GM19455 (cell line): ENCODE measurements around the gene MYO1D.
"Not testable (repeated sequence)": the region's sequence is repeated elsewhere in the genome, so short reads cannot be mapped to it uniquely, and the experiment has no call there.

Source experiments
- ATAC-seq: cut with Tn5 transposase; IDR thresholded peaks from one replicate; pipeline ENCODE4 v1.9.1; 2021; ENCODE audit not compliant: unreplicated experiment

MYO1D gene

DNA sequence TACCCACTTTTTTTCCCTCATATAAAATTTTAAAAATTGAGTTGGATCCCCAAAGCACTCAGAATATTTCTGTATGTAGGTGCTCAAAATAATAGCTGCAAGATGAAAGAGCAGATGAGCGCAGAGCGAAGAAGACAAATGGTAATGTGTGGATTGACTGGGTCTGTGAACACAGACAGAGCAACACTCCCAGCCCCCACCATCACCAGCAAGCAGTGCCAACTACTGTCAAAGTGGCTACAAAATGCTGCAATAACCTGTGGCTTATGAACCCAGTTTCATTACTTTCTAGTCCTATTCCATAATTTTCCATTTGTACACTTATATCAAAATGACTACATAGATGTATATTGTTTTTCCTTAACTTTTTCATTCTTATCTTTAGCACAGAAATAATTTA lies 137.2 kb downstream of the MYO1D start:
- no peak for ATAC-seq

DNA sequence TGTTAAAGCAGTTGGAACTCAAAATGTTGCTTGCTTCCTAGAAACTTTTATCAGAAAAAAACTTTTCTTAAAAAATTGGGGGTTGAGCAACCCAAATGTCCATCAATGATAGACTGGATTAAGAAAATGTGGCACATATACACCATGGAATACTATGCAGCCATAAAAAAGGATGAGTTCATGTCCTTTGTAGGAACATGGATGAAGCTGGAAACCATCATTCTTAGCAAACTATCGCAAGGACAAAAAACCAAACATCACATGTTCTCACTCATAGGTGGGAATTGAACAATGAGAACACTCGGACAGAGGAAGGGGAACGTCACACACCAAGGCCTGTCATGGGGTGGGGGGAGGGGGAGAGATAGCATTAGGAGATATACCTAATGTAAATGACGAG lies 137.8 kb downstream of the MYO1D start:
- ATAC-seq, result not testable (repeated sequence)

DNA sequence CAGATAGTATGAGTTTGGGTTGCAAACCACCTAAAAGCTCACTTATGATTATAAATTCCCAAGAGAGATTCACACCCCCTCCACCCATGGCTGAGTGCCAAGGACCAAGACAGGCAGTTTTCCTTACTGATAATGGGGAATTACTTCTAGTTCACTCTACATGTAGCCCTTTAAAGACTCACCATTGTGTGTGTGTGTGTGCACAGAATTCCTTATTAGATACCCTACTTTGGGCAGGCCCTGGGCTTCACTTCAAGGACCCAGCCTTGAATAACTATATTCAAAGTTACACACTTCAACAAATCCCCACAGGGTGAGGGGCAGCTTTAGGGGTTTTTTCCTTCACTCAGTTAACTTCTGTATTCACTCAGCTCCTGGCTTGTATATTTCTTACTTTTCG lies 143.5 kb downstream of the MYO1D start:
- no peak for ATAC-seq

DNA sequence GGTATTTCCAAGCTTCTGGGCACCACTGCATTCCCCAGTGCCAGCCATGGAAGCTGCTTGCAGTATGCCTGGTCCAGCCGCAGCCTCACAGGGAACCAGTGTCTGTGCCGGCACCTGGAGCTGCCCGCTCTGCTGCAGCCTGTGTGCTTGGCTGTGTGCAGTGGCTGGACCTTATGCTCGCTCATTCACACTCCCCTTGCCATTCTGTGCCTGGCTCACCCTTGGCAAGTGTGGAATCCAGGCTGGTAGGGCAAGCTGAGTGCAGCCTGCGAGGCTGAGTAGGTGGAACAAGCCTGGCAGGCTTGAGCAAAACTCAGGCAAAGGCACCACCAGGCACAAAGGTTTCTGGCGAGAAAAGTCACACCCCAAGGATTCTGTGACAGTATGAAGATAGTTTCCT lies 144.0 kb downstream of the MYO1D start:
- no peak for ATAC-seq

DNA sequence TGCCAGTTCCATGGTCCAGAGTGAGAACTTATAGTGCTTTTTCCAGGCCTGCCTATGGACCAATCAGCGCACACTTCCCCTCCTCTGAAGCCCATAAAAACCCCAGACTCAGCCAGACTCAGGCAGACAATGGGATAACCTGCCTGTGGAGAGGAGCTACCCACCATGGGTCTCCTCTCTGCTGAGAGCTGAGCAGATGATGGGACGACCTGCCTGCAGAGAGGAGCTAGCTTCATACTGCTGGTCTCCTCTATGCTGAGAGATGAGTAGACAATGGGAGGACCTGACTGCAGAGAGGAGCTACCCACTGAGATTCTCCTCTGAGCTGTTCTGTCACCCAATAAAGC lies 144.7 kb downstream of the MYO1D start:
- no peak for ATAC-seq

DNA sequence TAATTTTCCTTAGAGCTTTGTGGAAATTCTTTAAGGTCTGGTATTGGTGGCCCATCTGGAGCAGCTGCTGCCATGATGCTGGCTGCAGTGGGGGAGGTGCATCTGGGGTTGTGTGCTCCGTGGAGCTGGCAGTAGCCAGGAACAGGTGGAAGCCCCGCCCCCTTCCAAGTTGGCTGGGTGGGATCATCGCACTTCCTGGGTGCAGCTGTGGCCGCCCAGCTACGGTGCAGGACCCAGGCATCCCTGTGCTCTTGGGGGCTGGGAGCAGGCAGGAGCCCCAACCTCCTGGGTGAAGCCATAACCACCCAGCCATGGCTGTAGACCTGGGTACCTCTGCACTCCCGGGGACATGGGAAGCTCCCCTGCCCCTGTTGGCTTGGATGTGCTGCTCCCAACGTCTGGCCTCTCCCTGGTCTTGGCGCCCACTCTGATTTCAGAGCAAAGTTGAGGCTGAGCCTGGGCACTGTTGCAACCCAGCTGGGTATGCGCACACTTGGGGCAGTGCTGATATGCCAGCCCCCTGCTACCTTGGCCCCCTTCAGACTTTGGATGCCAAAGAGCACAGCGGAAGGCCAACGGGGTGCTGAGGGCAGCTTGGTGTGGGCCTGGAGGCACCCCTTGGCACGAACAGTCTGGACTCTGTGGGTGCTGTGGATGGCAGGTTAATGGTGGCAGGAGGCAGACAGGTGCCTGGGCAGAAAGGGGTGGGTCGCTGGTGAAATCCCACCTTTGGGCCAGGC lies 145.2 kb downstream of the MYO1D start:
- no peak for ATAC-seq

DNA sequence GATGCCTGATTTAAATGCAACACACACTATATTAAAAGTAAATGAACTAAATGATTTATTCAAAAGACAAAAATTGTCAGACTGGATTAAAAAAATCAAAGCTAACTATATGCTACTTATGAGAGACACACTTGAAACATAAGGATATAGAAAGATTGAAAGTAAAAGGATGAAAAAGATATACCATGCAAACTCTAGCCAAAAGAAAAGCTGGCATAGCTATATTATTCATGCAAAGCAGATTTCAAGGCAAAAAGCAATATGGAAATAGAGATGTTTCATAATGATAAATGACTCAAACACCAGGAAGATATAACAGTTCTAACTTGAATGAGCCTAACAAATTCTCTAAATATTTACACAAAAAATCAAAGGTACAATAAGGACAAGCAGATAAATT lies 149.2 kb downstream of the MYO1D start:
- ATAC-seq, result no peak

DNA sequence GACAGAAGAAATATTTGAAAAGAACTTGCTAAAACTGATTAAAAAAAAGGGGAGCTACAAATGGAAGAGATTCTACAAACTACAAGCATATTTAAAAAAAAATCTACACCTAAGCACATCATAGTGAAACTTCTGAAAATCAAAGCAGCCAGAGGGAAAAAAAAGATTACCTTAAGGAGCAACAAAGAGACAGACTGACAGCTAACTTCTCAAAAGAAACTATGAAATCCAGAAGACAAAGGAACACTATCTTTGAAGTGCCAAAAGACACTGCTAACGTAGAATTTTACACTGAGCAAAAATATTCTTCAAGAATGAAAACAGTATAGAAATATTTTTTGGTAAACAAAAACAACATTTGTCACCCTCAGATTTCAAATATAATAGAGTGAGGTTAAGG lies 151.2 kb downstream of the MYO1D start:
- ATAC-seq, result no peak

DNA sequence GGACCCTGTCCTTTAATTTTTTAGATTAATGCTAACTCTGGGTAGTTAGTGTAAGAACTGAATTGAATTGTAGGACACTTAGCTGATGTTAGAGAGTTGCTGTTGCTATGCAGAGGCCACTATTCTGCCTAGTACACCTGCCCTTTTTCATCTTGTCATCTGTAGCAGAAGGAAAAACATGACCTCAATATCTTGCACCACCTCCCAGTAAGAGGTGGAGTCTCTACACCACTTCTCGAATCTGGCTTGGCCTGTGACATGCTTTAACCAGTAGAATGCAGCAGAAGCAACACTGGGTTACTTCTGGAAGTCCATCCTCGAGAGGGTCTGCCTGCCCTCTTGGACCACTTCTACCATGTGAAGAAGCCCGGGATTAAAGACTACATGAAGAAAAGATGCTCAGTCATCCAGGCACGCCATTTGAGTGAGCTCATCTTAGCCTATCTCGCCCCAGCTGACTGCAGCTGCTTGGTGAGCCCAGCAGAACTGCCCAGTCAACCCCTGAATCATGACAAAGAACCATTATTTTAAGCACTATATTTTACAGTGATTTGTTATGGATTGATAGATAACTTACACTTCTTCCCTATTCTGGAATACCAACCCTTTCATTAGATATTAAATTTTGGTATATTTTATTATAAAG lies 153.5 kb downstream of the MYO1D start:
- ATAC-seq, result no peak

DNA sequence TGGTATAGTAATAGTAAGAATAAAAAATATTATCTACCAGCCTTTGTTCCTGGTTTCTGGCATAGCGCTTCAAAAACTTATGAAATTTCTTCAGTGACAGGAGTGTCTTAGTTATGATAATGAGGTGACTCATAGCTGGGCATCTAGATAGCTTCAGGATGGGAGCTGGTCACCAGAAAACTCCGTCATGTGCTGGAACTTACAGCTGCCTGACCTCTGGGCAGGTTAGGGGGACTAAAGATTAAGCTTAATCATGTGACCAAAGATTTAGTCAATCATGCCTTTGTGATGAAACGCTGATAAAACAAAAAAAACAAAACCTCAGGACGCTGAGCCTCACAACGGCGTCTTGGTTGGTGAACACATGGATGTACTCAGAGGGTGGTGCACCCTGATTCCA lies 154.2 kb downstream of the MYO1D start:
- ATAC-seq, result no peak

DNA sequence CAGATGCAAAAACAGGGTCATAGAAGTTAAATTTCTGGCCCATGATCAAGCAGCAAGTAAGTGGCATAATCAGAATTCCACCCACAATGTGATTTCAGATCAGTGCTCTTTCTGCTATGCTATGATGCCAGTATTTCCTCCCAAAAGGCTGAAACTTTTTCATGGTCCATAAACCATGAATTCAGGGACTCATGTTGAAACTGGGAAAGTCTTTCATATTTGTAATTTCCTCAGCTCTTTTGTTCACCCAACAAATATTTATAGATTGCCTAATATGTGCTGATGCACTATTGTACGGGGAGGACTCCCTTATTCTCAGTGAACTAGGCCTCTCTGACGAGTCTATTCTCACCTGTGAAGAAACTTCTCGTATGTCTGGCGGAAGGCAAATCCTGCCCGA lies 156.3 kb downstream of the MYO1D start:
- no peak for ATAC-seq

DNA sequence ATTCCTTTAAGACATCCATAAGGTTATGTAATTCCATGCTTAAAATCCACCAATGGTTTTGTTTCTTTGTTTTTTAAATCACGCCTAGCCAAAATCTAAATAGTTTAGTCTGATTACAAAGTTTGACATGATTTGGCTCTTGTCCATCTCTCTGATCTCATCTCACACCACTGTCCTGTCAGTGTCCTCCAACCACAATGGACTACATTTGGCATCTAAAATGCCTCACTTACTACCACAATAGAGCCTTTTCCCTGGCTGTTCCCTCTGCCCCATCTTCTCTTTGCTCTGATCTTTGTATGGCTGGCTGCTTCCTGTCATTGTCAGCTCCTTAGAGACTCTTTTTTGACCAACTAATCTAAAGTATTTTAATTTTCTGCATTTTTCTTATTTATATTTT lies 157.2 kb downstream of the MYO1D start:
- no peak for ATAC-seq

DNA sequence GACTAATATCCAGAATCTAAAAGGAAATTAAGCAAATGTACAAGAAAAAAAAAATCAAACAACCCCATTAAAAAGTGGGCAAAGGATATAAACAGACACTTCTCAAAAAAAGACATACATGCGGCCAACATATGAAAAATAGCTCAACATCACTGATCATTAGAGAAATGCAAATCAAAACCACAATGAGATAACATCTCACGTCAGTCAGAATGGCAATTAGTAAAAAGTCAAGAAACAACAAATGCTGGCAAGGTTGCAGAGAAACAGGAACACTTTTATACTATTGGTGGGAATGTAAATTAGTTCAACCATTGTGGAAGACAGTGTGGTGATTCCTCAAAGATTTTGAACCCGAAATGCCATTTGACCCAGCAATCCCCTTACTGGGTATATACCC lies 162.0 kb downstream of the MYO1D start:
- ATAC-seq, result not testable (repeated sequence)

DNA sequence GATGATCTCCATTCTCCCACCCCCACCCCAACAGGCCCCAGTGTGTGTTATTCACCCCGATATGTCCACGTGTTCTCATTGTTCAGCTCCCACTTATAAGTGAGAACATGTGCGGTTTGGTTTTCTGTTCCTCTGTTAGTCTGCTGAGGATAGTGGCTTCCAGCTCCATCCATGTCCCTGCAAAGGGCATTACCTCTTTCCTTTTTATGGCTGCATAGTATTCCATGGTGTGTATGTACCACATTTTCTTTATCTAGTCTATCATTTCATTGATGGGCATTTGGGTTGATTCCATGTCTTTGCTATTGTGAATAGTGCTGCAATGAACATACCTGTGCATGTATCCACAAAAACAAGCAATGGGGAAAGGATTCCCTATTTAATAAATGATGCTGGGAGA lies 162.7 kb downstream of the MYO1D start:
- not testable (repeated sequence) for ATAC-seq

DNA sequence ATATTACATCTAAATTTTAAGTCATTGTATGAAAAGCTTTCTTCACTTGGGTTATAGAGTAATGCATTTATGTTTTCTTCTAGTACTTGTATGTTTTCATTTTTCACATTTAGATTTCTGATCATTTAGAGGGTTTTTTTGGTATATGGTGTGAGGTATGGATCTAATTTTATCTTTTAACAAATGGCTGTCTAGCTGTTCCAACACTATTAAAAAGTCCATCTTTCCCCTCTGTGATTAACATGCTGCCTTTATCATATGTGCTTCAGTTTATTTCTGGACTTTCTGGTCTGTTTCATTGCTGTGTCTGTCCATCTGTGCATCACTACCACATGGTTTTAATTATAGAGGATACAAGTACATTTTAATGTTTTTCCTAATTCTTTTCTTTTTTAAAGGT lies 163.8 kb downstream of the MYO1D start:
- ATAC-seq, result no peak

DNA sequence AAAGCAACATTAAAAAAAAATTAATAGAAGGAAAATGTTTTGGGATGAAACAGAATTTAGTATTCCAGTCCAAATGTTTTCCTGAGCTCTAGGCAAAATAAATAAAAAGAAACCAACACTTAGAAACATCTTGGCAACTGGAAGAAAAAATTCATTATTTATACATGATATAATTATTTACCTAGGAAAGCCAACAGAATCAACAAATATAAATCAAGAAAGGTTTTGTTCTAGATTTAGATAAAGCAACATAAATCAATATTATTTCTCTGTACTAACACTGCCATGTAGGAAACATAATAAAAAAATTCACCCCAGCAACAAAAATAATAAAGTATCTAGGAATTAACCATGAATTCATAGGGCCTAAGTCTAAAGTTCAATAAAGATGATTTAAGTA lies 167.4 kb downstream of the MYO1D start:
- ATAC-seq, result no peak

DNA sequence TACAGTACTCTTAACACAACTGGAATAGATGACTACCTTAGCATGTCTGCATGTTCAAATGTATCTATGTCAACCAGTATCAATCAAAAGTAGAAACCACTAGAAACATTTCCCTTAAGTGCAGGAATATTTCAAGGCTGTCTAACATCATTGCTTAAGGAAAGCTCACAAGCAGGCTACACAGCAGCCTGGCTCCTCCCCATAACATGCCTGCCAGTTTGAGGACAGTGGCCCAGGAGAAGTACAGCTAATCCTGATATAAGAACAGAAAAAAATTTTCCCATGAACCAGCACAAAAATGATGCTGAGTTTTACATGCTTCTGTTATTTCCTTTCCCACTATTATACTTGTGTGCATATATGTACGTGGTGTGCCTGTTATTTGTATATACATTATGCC lies 175.1 kb downstream of the MYO1D start:
- no peak for ATAC-seq

DNA sequence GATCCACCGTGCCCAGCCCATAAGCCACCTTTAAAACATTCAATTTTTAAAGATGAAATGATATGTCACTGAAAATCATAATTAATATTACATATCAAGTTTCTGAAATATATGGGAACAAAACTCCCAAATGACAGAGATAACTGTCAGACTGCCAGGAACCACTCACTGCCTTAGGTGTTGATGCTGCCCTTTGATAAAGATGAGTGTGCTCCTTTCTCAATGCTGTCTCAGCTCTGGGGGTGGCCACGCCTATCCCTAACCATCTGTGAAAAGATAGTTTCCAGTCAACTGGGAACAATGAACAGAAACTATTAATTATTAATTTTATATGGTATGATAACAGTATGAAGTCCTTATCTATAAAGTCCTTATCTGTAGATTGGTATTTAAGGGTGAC lies 177.7 kb downstream of the MYO1D start:
- ATAC-seq, result no peak

DNA sequence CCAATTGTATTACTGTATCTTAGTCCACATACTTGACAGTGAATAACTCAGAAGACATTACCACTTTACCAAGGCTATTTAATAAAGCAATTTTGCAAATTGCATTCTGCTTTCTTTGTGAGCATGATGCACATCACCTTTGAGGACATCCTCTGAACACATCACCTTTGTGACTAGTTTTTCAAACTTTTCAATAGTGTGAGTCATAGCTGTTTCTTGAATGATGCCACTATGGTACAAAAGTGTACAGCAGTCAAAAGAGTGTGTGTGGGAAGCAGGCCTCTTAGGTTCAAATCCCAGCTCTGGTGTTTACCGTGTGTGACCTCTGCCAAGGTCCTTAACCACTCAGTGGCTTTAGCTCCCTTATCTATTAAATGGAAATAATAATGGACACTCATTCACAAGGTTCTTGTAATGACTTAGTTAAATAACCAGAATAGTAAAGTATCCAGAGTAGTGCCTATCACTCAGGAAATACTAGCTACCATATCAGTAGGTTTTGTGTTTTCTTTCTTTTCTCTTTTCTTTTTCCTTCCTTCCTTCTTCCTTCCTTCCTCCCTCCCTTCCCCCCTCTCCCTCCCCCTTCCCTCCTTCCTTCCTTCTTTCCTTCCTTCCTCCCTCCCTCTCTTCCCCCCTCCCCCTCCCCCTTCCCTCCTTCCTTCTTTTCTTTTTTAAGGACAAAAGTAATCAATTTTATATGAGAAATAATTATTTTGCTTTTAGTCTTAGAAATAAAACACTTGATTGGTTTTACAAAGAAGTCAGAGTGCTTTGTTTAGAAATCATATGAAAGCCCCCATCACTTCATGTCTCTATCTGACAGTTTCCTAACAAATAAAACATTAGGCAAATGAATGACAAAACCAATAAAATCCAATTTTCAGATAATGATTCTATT lies 178.9 kb downstream of the MYO1D start:
- ATAC-seq, result no peak

DNA sequence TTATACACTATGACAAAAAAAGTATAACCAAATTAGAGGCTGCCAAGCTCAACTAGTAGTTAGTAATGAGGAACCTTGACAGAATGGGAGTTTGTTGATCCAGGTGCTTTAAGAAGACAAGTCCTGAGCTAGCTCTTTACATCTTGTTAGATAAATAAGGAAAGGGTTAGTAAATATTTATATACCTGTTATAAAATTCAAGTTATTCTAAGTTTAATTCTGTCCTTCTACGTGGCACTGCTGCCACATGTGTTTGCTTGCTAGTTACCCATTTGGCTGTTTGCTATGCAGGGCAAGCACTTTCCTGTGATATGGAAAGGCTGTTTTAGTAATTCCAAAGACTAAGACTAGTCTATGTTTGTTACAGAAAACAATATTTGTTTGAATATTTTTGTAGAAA lies 180.5 kb downstream of the MYO1D start:
- ATAC-seq, result no peak

DNA sequence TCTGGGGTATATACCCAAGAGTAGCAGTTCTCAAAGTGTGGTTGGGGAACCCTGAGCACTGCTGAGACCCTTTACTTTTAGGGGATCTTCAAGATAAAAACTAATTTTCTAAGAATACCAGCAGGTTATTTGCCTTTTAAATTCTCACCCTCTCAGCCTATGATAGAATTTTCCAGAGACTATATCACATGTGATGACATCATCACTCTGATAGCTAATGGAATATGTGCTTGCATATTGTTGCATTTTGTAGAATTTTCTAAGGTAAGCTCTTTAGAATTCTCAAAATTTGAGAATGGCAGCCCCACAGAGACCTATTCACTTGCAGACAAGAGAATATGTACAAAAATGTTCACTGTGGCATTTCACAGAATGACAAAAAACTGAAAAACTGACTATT lies 181.1 kb downstream of the MYO1D start:
- ATAC-seq, result no peak
